OCI-LY1 (cell line): Measurements from ENCODE around the gene ZNF248.

Source experiments
- H2AFZ ChIP-seq: fragments of 200-600 bp; sonication (generic), shearing (Covaris generic); 2 replicates; pipeline ENCODE4 v1.6.0; 2014; ENCODE audit warnings: antibody characterized with exemption, mild to moderate bottlenecking, low read length
- H3F3A ChIP-seq: fragments of 200-600 bp; sonication (generic), shearing (Covaris generic); 2 replicates; pipeline ENCODE4 v1.6.0; 2014; ENCODE audit warnings: mild to moderate bottlenecking, antibody characterized with exemption, low read length, moderate library complexity; ENCODE audit not compliant: insufficient read depth
- H3K27ac ChIP-seq: fragments of 200-600 bp; sonication (generic); 2 replicates; pipeline ENCODE4 v1.5.1; 2014; ENCODE audit warnings: low read length, mixed run types, mild to moderate bottlenecking, low read depth; ENCODE audit not compliant: poor library complexity, severe bottlenecking
- H3K27me3 ChIP-seq: fragments of 200-600 bp; sonication (generic); 2 replicates; pipeline ENCODE4 v1.6.0; 2014; ENCODE audit warnings: antibody characterized with exemption, mild to moderate bottlenecking, low read length, moderate library complexity; ENCODE audit not compliant: insufficient read depth
- H3K36me3 ChIP-seq: fragments of 200-600 bp; sonication (generic); 2 replicates; pipeline ENCODE4 v1.6.1; 2014; ENCODE audit warnings: mild to moderate bottlenecking, antibody characterized with exemption, low read length, moderate library complexity, mixed read lengths; ENCODE audit not compliant: insufficient read depth
- H3K4me1 ChIP-seq: fragments of 200-600 bp; sonication (generic); 2 replicates; pipeline ENCODE4 v1.5.1; 2014; ENCODE audit warnings: mild to moderate bottlenecking, low read length, moderate library complexity; ENCODE audit not compliant: insufficient read depth, severe bottlenecking
- H3K4me2 ChIP-seq: fragments of 200-600 bp; sonication (generic), shearing (Covaris generic); 2 replicates; pipeline ENCODE4 v1.6.1; 2014; ENCODE audit warnings: low read length
- H3K4me3 ChIP-seq: fragments of 200-600 bp; sonication (generic); 2 replicates; pipeline ENCODE4 v1.5.1; 2014; ENCODE audit warnings: low read length, low read depth, mild to moderate bottlenecking, mixed read lengths; ENCODE audit not compliant: poor library complexity, severe bottlenecking
- H3K79me2 ChIP-seq: fragments of 200-600 bp; shearing (Covaris generic); 2 replicates; pipeline ENCODE4 v1.6.1; 2016; ENCODE audit warnings: mixed run types, low read length, mixed read lengths; ENCODE audit not compliant: insufficient read depth
- H3K9ac ChIP-seq: fragments of 200-600 bp; sonication (generic), shearing (Covaris generic); 2 replicates; pipeline ENCODE4 v1.6.1; 2014; ENCODE audit warnings: mild to moderate bottlenecking, low read length, mixed read lengths
- H3K9me2 ChIP-seq: fragments of 200-600 bp; sonication (generic), shearing (Covaris generic); 2 replicates; pipeline ENCODE4 v1.6.1; 2014; ENCODE audit warnings: low read depth, mild to moderate bottlenecking, low read length, mixed read lengths
- H3K9me3 ChIP-seq: fragments of 200-600 bp; shearing (Covaris generic); 2 replicates; pipeline ENCODE4 v1.6.1; 2014; ENCODE audit warnings: low read length, mixed read lengths
- H4K20me1 ChIP-seq: fragments of 200-600 bp; sonication (generic), shearing (Covaris generic); 2 replicates; pipeline ENCODE4 v1.6.0; 2016; ENCODE audit warnings: mild to moderate bottlenecking, low read length; ENCODE audit not compliant: insufficient read depth
- CTCF ChIP-seq: fragments of 200-600 bp; sonication (generic), shearing (Covaris generic); IDR thresholded peaks from 2 replicates; pipeline ENCODE4 v1.5.1; 2017; ENCODE audit warnings: mild to moderate bottlenecking, antibody characterized with exemption, low read length, moderate library complexity, mixed read lengths
- EZH2 ChIP-seq: fragments of 200-600 bp; sonication (generic), shearing (Covaris generic); IDR thresholded peaks from 2 replicates; pipeline ENCODE4 v1.8.0; 2017; ENCODE audit warnings: borderline replicate concordance, mixed run types, mild to moderate bottlenecking, antibody characterized with exemption, low read length, moderate library complexity, mixed read lengths

ZNF248 gene

GRCh38 chr10:37763132-37763531 lies 94.3 kb downstream of the ZNF248 start:
- H3K36me3 ChIP-seq, result no peaks in the 10 kb centered on the region
- no peak overlapping the region for H3K4me3 ChIP-seq

DNA sequence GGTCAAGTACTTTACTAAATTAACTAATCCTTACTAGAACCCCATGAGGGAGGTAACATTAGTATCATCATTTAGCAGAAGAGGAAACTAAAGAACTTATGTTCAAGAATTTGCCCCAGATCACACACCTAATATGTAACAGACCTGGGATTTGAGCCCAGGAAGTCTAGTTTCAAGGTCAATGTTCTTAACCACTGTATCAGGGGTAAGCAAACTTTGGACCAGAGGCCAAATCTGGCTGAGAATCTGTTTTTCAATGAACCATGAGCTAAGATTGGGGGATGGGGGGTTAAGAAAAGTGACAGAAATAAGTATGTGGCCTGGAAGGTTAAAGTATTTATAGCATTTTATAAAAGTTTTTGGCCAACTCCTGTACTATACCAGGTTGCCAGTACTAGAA lies 95.1 kb downstream of the ZNF248 start:
- Histone ChIP-seq H3K4me3 (no peak overlapping the region), H3K9me3 (no peaks in the 10 kb centered on the region), H3K36me3 (no peaks in the 10 kb centered on the region), H3K4me2 (no peak overlapping the region), H3K9ac (no peak overlapping the region), H3K79me2 (no peaks in the 10 kb centered on the region), H4K20me1 (no peaks in the 10 kb centered on the region), H2AFZ (no peak overlapping the region), H3K27ac (no peak overlapping the region), H3F3A (no peaks in the 10 kb centered on the region), H3K9me2 (no peaks in the 10 kb centered on the region), H3K27me3 (no peaks in the 10 kb centered on the region), H3K4me1 (no peaks in the 10 kb centered on the region)
- no peak for TF ChIP-seq CTCF
- TF ChIP-seq EZH2, result no peak

More at GRCh38 chr10:37763132-37763531, 94.3 kb downstream of the ZNF248 start:
- TF ChIP-seq CTCF (no peak), EZH2 (no peak)
- Histone ChIP-seq H4K20me1 (no peaks in the 10 kb centered on the region), H3K27ac (no peak overlapping the region), H3K4me2 (no peak overlapping the region), H3K27me3 (no peaks in the 10 kb centered on the region), H3K9ac (no peak overlapping the region), H2AFZ (no peak overlapping the region), H3K9me3 (no peaks in the 10 kb centered on the region), H3F3A (no peaks in the 10 kb centered on the region), H3K79me2 (no peaks in the 10 kb centered on the region), H3K9me2 (no peaks in the 10 kb centered on the region), H3K4me1 (no peaks in the 10 kb centered on the region)

DNA sequence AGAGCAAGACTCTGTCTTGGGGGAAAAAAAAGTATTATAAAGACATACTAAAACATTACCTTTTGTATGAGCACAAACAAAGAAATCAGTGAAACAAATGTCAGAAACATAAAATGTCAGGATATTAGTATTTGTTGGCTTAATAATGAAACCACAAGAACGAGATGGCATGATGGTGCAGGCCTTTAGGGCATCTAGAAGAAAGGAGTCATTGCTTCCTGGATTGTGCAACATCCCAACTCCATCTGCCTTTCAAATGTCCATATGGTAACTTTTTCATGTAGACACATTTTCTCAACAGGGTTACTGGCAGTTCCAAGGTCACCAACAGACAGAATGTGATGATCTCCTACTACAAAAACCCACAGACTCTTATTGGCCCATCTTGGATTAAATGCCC lies 96.6 kb downstream of the ZNF248 start:
- no peaks in the 10 kb centered on the region for H3K4me1 ChIP-seq
- TF ChIP-seq EZH2 (no peak), CTCF (no peak)
- H2AFZ ChIP-seq, result no peak overlapping the region
- H3K9me2 ChIP-seq, result no peaks in the 10 kb centered on the region
- no peak overlapping the region for H3K9ac ChIP-seq
- H3K36me3 ChIP-seq, result no peaks in the 10 kb centered on the region
- H3K27me3 ChIP-seq, result no peaks in the 10 kb centered on the region
- H3K4me3 ChIP-seq, result no peak overlapping the region
- no peaks in the 10 kb centered on the region for H3K79me2 ChIP-seq
- H3K27ac ChIP-seq, result no peak overlapping the region
- H3F3A ChIP-seq, result no peaks in the 10 kb centered on the region
- no peak overlapping the region for H3K4me2 ChIP-seq
- H4K20me1 ChIP-seq, result no peaks in the 10 kb centered on the region
- no peaks in the 10 kb centered on the region for H3K9me3 ChIP-seq
